AG09309 (cell line): ENCODE measurements around the gene MED22.

Experiments
- DNase-seq: peaks from one replicate; pipeline ENCODE4 v3.0.0-alpha.2; 2010; ENCODE audit warnings: low read depth
- H3K4me3 ChIP-seq: 2 replicates; pipeline ENCODE4 v1.5.1; 2011; ENCODE audit warnings: mild to moderate bottlenecking, low read depth, low read length, moderate library complexity; ENCODE audit not compliant: control insufficient read depth
- TF ChIP-seq, protein P1 (sequence below): IDR thresholded peaks from 2 replicates; pipeline ENCODE4 v1.5.1; 2011; ENCODE audit warnings: mild to moderate bottlenecking, low read depth, low read length, inconsistent platforms; ENCODE audit not compliant: insufficient read depth, control insufficient read depth; ENCODE audit errors: missing control alignments

The MED22 gene

DNA sequence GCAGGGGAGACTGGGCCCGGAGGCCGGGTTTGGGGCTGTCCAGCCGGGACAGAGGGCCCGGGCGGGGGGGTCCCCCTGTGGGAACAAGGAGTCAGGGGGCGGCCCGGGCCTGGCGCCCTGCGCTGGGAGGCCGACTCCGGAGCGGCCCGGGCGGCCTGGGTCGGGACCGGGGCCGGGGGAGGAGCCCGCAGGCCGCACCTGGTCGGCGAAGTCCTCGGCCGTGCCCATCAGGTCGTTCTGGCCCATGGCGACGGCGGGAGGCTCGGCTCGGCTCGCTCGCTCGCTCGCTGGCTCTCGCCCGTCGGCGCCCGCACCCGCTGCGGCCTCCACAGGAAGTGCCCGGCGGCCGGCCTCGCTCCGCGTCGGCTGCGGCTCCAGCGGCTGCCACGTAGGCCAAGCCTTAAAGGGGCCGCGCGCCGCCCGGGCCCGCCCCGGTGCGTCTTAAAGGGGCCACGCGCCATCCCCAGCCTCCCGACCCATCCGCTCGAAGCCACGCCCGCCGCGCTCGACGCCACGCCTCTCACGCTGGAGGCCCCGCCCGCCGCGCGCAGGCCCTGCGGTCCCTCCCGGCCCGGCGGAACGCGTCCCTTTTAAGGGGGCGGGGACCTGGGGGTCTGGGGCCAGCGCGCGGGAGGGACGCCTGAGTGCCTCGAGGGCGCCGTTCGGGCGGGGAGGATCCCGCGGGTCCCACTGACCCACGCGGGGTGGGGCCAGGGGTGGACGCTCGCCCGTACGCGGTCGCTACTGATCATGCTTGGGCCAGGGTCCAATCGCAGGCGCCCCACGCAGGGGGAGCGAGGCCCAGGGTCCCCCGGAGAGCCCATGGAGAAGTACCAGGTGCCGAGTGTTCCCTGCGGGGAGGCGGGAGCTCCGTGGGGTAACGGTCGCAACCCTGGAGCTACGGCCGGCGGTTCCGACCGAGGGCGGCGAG is 28.1 kb upstream of the MED22 start, which contains the start of the genes STKLD1 and SURF4:
Gene STKLD1 (plus strand): TSS at position 643 of the 931 bp plus-strand sequence. CDS start 108 bp downstream, at position 751.
Gene SURF4 (minus strand): TSS at position 337 of the 931 bp plus-strand sequence. CDS start 91 bp downstream, at position 246.
- TF ChIP-seq, protein P1, sequence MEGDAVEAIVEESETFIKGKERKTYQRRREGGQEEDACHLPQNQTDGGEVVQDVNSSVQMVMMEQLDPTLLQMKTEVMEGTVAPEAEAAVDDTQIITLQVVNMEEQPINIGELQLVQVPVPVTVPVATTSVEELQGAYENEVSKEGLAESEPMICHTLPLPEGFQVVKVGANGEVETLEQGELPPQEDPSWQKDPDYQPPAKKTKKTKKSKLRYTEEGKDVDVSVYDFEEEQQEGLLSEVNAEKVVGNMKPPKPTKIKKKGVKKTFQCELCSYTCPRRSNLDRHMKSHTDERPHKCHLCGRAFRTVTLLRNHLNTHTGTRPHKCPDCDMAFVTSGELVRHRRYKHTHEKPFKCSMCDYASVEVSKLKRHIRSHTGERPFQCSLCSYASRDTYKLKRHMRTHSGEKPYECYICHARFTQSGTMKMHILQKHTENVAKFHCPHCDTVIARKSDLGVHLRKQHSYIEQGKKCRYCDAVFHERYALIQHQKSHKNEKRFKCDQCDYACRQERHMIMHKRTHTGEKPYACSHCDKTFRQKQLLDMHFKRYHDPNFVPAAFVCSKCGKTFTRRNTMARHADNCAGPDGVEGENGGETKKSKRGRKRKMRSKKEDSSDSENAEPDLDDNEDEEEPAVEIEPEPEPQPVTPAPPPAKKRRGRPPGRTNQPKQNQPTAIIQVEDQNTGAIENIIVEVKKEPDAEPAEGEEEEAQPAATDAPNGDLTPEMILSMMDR, result no peak
- H3K4me3 ChIP-seq, result peak within 1 kb of the TSS; percentile 64
- DNase-seq, result peak; percentile 79

DNA sequence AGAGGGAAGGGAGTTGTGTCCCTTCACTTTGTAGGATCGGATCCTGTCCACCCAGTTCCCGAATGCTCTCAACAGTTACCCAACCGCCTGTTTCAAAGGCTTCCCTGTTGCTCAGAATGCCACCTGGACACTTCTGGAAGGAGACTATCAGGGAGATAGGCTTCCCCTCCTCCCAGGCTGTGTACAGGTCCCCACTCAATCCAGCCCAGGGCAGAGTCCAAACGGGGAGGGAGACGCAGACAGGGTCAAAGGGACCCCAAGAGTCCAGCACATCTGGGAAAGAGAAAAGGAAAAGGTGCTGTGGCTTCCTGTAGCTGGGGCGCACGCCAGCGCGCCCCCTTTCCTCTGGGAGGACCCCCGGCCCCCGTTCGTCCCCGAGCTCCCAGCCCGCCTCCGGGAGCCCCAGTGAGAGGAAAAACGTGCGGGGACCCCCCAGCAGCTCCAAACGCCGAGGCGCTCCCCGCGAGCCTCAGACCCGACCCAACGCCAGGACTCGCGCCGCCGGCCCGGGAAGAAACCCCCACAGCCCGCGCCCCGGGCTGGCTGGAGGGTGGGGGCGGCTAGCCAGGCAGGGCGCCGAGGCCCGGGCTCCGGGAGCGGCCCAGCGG is 27.3 kb upstream of the MED22 start:
- no peak for DNase-seq
- TF ChIP-seq, protein P1, result no peak

DNA sequence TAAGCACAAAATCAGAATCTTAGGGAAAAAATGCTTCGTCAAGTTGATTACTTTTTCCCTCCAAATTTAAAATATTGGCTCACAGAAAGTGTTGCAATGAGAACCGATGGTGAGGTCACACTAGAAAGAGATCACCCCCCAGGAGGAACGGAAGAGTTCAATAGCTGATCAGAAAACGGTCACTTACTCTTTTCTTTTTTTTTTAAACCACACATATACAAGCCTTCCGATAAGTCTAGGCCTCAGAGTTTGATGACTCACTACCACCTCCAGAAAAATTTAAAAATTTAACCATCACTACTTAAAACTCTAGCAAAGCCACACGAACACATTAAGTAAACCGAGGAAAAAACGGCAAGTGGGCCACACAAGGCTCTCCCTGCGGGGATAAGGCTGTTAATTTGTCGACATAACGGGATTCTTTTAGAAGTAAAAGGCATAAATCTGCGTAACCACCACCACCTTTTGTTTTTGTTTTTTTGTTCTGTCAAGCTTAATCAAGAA is 26.7 kb upstream of the MED22 start:
- peak; percentile 28 for DNase-seq
- peak overlapping the region; percentile 64 for H3K4me3 ChIP-seq
- TF ChIP-seq, protein P1, result no peak

More for the DNA sequence above, 27.3 kb upstream of the MED22 start:
- peak overlapping the region; percentile 64 for H3K4me3 ChIP-seq

DNA sequence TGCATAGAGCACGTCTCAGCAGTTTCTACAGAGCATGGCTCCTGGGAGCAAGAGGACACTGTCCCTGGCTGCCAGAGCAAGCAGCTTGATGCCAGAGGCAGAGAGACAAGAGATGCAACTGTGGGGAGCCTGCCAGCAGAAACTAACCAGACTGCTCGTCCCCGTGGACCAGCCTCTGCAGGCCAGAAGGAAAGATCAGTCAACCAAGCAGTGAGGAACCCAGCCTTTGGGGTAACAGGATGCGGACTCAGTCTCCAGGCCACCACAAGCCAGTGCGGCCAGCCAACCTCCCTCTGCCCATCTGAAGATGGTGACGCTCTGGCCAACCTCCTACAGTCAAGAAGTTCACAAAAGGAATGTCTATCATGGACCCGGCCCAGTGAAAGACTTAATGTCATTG is 24.2 kb upstream of the MED22 start:
- H3K4me3 ChIP-seq, result no peak overlapping the region
- TF ChIP-seq, protein P1, result no peak
- no peak for DNase-seq

DNA sequence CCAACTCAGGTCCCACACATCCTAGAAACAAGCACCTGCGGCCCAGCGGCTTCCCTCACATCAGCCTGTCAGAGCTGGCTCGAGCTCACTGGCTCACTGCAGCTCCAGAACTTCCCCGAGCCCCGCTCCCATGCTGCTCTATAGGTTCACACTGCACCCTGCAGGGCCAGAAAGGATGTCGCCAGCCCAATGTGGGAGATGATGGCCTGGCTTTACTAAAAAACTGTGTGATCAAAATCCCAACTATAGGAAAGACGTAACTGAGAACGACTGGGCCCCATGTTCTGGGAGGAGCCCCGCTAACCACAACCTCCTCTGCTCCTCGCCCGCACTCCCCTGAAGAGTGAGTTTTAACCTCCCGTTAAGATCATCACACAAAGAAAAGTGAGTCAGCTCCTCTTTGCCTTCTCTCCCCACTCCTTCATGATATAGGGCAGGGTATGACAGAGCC is 23.4 kb upstream of the MED22 start:
- DNase-seq, result no peak
- TF ChIP-seq, protein P1, result no peak
- H3K4me3 ChIP-seq, result no peak overlapping the region

DNA sequence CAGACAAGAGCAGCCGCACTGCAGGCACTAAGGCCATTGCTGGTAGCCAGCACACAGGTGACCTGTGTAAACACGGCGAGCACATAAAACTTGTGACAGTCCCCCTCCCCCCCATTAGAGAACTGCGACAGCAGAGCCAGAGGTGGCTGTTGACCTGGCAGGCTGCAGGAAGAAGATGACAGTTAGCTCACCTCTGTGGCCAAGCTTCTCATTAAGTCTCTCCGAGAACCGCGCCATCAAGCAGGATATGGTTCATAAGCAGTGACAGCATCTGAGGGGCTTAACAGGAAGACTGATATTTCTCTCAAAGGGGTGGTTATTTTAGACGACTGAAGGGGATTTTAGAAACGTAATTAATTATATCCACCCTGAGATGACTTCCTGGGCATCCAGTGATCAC is 22.8 kb upstream of the MED22 start:
- TF ChIP-seq, protein P1, result no peak
- no peak overlapping the region for H3K4me3 ChIP-seq
- no peak for DNase-seq
